GM19463 (cell line): ENCODE data around the gene LRRC45.

ENCODE experiments used
- ATAC-seq: cut with Tn5 transposase; IDR thresholded peaks from one replicate; pipeline ENCODE4 v1.9.1; 2021; ENCODE audit warnings: mild to moderate bottlenecking, moderate library complexity; ENCODE audit not compliant: unreplicated experiment

Gene LRRC45

GRCh38 chr17:81993729-81994592, 29.1 kb upstream of the LRRC45 start:
- ATAC-seq: no peak

- ATAC-seq: no peak
Observed at GRCh38 chr17:81994593-81995462, 28.3 kb upstream of the LRRC45 start.

GRCh38 chr17:81995463-81996231, 27.5 kb upstream of the LRRC45 start:
- no peak for ATAC-seq

DNA sequence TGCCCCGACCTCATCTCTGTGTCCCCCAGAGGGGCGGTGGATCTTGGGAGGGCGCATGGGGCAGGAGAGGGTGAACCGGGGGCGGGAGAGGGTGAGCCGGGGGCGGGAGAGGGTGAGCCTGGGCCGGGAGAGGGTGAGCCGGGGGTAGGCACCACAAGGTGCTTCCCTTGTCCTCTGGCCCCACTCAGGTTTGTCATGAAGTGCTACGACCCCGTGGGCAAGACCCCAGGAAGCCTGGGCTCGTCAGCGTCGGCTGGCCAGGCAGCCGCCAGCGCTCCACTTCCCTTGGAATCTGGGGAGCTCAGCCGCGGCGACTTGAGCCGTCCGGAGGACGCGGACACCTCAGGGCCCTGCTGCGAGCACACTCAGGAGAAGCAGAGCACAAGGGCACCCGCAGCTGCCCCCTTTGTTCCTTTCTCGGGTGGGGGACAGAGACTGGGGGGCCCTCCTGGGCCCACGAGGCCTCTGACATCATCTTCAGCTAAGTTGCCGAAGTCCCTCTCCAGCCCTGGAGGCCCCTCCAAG, 26.8 kb upstream of the LRRC45 start:
- no peak for ATAC-seq

- no peak for ATAC-seq
Observed at GRCh38 chr17:81996757-81997441, 26.2 kb upstream of the LRRC45 start.

DNA sequence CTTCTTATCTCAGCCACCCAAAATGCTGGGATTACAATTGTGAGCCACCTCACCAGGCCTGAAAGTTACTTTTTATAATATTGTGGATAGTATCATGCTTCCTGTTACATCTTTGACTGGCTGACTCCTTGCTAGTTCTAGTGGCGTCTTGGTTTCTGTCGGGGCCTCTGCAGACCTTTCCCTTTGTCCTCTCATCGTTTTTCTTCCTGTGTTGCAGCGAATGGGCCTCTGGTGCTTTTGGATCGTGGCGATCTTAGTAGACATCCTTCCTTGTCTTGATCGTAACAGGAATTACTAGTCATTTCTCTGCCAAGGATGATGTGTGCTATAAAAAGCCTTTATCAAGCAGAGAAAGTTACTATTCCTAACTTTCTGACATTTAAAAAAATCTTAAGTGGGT, 24.9 kb upstream of the LRRC45 start:
- ATAC-seq: no peak

GRCh38 chr17:81998691-81999438, 24.2 kb upstream of the LRRC45 start:
- no peak for ATAC-seq

DNA sequence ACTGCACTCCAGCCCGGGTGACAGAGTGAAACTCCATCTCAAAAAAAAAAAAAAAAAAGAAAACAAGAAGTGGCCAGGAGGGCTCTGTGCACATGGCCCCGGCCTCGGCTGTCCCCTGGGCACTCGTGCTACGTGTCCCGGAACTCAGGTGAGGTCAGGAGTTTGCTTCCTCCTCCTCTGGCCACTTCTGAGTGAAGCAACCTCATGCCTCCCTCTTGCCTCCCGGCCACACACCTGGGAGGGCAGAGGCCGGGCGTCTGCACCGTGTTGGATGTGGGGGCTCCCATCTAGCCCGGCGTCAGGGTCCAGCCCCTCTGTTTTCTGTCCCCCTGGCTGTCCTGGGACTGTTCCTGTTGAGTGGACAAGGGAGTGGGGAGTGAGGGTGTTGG, 23.5 kb upstream of the LRRC45 start:
- no peak for ATAC-seq

- ATAC-seq: no peak
Observed at GRCh38 chr17:81999976-82000802, 22.9 kb upstream of the LRRC45 start.

DNA sequence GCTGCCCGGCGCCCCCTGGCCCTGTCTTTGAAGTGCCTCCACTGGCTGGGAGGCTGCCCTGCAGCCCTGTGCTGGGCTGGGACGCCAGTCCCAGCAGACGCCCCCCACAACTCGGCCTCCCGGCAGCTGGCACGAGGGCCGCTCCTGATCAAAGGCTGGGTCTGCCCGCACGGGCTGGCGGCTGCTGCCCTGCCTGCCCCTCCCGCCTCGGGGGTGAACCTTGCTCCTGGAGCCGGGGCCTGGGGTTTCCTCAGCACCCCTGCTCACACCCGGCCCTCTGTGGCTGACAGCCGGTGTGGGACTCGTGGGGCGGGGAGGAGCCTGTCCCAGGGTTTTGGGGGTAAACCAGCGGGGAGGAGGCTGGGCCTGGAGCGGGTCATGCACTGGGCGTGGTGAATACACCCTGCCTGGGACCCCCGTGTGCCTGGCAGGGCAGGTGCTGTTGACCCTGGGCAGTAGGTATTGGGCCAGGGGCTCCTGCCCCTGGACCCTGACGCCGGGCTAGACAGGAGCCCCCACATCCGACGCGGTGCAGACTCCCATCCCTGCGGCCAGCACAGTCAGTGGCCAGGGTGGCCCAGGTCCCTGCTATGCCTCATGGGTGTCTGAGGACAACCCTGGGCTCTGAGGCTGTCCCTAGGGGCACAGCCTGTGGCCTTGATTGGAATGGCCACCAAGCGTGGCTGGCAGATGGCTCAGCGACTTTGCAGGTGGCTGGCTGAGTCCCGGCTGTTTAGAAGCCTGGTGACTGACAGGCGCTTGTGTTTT, 22.1 kb upstream of the LRRC45 start:
- ATAC-seq: no peak

DNA sequence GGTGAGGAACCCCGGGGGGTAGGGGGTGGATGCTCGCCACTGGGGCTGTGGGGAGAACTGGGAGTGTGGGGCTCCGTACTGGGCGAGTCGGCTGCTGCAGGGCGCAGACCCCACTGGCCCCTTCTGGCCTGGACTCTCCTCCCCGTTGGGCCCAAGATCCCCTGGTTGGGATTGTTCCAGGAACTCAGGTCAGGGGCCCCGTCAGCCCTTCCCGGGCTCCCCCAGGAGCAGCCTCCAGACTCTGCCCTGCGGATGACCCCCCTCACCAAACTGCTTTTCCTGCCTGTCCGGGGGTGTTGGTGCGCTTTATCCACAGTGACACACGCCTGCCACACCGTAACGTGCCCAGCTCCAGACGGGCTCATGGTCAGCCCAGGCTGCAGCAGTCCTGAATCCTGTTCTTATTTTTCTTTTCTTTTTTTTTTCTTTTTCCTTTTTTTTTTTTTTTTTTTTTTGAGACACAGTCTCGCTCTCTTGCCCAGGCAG, 21.5 kb upstream of the LRRC45 start:
- ATAC-seq: no peak

DNA sequence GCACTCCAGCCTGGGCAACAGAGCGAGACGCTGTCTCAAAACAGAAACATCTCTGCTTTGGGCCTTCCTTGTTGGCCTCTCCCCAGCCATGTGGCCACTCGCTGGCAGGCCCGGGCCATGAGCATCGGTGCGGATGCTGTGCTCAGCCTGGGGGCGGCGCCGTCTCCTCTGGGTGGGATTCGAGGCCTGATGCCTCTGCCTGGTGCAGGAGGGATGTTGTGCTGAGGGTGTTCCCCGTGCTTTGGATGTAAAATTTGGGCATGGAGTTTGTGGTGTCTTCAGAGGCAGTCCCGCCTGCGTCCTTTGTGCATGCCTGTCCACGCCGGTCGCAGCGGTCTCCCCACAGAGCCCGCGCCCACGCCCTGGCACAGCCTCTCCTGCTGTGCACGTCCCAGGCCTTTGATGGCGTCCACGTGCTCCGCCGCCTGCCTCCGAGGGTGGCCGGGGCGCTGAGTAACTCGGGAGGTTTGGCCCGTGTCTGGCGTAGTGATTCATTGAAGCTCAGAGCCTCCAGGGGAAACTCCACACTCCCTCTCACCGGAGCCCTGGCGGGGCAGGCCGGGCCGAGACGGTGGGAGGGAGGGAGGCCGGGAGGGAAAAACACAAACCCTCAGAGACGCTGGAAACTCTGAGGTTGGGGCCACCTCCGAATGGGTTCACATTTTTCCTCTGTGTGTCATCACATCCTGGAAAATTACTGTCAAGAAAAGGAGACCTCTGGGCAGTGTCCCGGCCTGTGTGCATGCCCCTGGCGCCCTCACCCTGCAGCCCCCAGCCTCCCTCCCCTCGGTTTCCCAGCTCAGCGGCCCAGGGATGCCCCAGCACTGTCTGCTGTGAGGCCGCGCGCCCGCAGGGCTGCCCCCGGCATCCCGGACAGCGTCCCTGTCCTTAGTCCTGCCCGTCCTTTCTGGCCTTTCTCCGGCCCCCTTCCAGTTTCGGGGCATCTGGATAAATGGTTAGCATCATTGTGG, 19.4 kb upstream of the LRRC45 start:
- no peak for ATAC-seq

DNA sequence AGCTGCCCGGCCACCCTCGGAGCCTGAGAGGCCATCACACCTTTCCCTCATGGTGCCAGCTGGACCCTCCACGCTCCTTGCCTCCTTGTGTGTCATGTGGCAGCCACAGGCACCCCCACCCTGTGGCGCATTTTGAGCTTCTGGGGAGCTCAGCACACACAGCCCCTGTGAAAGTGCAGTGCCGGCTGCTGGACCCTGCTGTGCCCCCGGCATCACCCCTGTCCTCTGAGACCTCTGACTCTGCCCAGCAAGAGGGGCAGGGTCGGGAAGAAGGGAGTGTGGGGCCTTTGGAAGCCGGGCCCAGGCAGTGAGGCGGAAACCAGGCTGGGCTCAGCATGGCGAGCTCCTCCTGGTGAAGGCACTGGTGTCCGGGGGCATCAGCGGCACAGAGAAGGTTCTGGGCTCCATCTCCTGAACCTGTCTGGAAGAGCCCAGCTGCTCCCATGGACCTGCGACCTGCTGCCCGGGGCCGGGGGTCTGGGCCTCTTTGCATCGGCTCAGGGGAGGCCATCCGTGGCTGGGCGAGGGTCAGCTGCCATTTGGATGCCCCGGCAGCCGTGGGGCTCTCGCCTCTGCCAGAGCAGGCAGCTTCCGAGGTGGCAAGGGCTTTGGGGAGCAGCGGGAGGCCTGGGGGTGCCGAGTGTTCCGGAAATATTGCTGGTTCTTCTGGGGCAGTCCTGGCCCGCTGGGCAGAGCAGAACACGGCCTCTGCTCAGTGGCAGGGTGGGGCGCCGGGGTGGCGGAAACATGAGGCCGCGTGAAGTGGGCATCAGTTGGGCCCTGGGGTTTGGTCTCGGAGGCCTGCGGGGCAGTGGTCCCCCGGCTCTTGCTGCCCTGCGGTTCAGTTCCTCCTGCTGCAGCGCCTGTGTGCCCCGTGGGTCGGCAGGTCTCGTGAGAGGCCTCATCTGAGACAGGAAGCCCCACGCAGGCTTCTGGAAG, 18.3 kb upstream of the LRRC45 start:
- ATAC-seq: no peak

DNA sequence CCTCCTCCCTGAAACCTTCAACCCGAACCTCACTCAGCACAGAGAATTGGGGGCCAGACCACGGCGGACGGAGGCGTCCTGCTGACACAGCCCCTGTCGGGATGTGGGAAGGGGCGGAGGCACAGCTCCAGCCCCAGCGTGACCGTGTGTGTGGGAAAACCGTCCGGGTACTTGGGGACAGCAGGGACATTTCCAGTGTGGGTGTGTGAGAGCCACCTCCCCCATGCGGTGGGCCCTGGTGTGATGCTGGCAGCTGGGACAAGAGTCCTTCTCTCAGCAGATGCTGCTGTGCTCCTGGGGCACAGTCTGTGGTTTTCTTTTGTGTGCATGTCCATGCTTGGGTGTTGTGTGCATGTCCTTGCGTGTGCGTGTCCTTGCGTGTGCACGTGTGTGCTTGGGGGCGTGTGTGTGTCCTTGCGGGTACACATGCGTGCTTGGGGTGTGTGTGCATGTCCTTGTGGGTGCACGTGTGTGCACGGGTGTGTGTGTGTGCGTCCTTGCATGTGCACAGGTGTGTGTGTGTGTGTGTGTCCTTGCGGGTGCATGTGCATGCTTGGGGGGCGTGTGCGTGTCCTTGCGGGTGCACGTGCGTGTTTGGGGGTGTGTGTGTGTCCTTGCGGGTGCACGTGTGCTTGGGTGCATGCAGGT, 17.3 kb upstream of the LRRC45 start:
- no peak for ATAC-seq
